Neural progenitor cell (in vitro differentiated cells): ENCODE measurements around the gene JDP2.

Experiments used
- EZH2 ChIP-seq: fragments of 200-600 bp; sonication (generic); IDR thresholded peaks from 2 replicates; pipeline ENCODE4 v1.6.1; 2017; ENCODE audit warnings: antibody characterized with exemption, mild to moderate bottlenecking, moderate library complexity
- EZH2phosphoT487 ChIP-seq: fragments of 200-600 bp; sonication (generic); IDR thresholded peaks from 2 replicates; pipeline ENCODE4 v1.6.1; 2017; ENCODE audit warnings: antibody characterized with exemption
- TF ChIP-seq, protein P1 (sequence below): fragments of 200-600 bp; sonication (generic); IDR thresholded peaks from 2 replicates; pipeline ENCODE4 v1.5.1; 2017; ENCODE audit warnings: antibody characterized with exemption, mild to moderate bottlenecking

GRCh38 chr14:75497701-75498100 lies 69.9 kb downstream of the JDP2 start:
- TF ChIP-seq, protein P1, sequence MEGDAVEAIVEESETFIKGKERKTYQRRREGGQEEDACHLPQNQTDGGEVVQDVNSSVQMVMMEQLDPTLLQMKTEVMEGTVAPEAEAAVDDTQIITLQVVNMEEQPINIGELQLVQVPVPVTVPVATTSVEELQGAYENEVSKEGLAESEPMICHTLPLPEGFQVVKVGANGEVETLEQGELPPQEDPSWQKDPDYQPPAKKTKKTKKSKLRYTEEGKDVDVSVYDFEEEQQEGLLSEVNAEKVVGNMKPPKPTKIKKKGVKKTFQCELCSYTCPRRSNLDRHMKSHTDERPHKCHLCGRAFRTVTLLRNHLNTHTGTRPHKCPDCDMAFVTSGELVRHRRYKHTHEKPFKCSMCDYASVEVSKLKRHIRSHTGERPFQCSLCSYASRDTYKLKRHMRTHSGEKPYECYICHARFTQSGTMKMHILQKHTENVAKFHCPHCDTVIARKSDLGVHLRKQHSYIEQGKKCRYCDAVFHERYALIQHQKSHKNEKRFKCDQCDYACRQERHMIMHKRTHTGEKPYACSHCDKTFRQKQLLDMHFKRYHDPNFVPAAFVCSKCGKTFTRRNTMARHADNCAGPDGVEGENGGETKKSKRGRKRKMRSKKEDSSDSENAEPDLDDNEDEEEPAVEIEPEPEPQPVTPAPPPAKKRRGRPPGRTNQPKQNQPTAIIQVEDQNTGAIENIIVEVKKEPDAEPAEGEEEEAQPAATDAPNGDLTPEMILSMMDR, result no peak
- TF ChIP-seq EZH2phosphoT487, result no peak
- TF ChIP-seq EZH2, result no peak
